Measurements from ENCODE around the gene INSYN2B. TPM values are rescaled to one million over a fixed set of nuclear protein-coding genes. Genes with fewer than 3 reads are reported as not detected.

INSYN2B gene
- total RNA-seq, 1 experiment from 2014 or later: not detected

GRCh38 chr5:169850409-169850808, 129.9 kb downstream of the INSYN2B start:
- intact Hi-C loops (cut with micrococcal nuclease): no loop called here
- RAD21 ChIA-PET (ENCODE audit: low non-redundant PET in 1 of 2, low total read pairs in 2 of 2, uncharacterized antibody in 2 of 2, unreplicated experiment in 2 of 2): no interaction called here
- DNase-seq (ENCODE audit: low read depth, low spot score) (no peak), ATAC-seq (no peak)
- H3K4me1 ChIP-seq (ENCODE audit: control insufficient read depth in 1 of 2, insufficient read depth in 2 of 2, low read length in 2 of 2): no peaks in the 10 kb centered on the region
- H3K27me3 ChIP-seq (ENCODE audit: insufficient read depth, low read length): no peaks in the 10 kb centered on the region
- no peaks in the 10 kb centered on the region for H4K20me1 ChIP-seq (ENCODE audit: insufficient read depth)
- peaks cover 3 to 7% of the 10 kb centered on the region in 2 experiments; a peak in 2 of 4 replicates for H3K9me3 ChIP-seq (ENCODE audit: control insufficient read depth in 1 of 2, insufficient read depth in 1 of 2, low read depth in 1 of 2, low read length in 2 of 2)
- no peaks in the 10 kb centered on the region for H3K9me2 ChIP-seq (ENCODE audit: insufficient read depth)
- CTCF ChIA-PET: interaction anchor here (1.2 kb wide), 1 partner anchor 129 kb away, joined by 3 read pairs; the partner anchor contains the start of gene INSYN2B
- no peak overlapping the region for H3K4me3 ChIP-seq (replicated peaks in 1 of 2; ENCODE audit: low read depth in 1 of 2, low read length in 2 of 2)
- H3K27ac ChIP-seq (ENCODE audit: low read depth, low read length): no peak overlapping the region
- no TSS peak for BruUV-seq (replicated peaks)
- no peak overlapping the region for H3K4me2 ChIP-seq (ENCODE audit: low read length)
- TF ChIP-seq SRF (IDR thresholded peaks at IDR 0.05; ENCODE audit: low read depth) (no peak), POLR2A (IDR thresholded peaks at IDR 0.05; ENCODE audit: borderline replicate concordance, extremely low read depth, insufficient read depth, insufficient read length) (no peak), ZFX (IDR thresholded peaks at IDR 0.05) (no peak), REST (IDR thresholded peaks at IDR 0.05; ENCODE audit: low read depth) (no peak), EZH2phosphoT487 (IDR thresholded peaks at IDR 0.05; ENCODE audit: borderline replicate concordance) (no peak), CEBPB (IDR thresholded peaks at IDR 0.05; ENCODE audit: low read depth) (no peak), CBX3 (IDR thresholded peaks at IDR 0.05; ENCODE audit: low read depth) (0 out of 2 replicates have a peak, but pooled peaks have one; percentile 34), ZNF274 (IDR thresholded peaks at IDR 0.05; ENCODE audit: low read depth, low read length) (no peak), CTCF (IDR thresholded peaks at IDR 0.05 in 2 of 3, conservative IDR thresholded peaks at IDR 0.05 in 1 of 3; ENCODE audit: borderline replicate concordance in 1 of 3, insufficient read depth in 1 of 3, low read depth in 2 of 3, low read length in 2 of 3) (peak in 2 of 3 experiments; percentile 46 to 50; a peak in 4 of 6 replicates), FOSL1 (IDR thresholded peaks at IDR 0.05; ENCODE audit: low read depth) (no peak), ATF3 (IDR thresholded peaks at IDR 0.05) (no peak), SIN3A (IDR thresholded peaks at IDR 0.05; ENCODE audit: low read depth) (no peak), EZH2 (IDR thresholded peaks at IDR 0.05) (no peak), RAD21 (IDR thresholded peaks at IDR 0.05; ENCODE audit: low read depth) (0 out of 2 replicates have a peak, but pooled peaks have one; percentile 9)
- H3K36me3 ChIP-seq (ENCODE audit: control insufficient read depth in 1 of 2, insufficient read depth in 2 of 2, low read length in 2 of 2): no peaks in the 10 kb centered on the region
- POLR2A ChIA-PET: no interaction called here
- no peak overlapping the region for H2AFZ ChIP-seq (ENCODE audit: low read depth, low read length, poor library complexity, severe bottlenecking)
- H3K9ac ChIP-seq (ENCODE audit: low read length): no peak overlapping the region
- H3K79me2 ChIP-seq (ENCODE audit: insufficient read depth, low read length): no peaks in the 10 kb centered on the region
